Measurements from ENCODE around the gene CFAP99. TPM values are rescaled to one million over a fixed set of nuclear protein-coding genes. Genes with fewer than 3 reads are reported as not detected.
A peak's percentile ranks its signal among the peaks of the same experiment; 100 is the strongest.

CFAP99 gene
- total and polyA plus RNA-seq, 2 of the 4 experiments (the other 2 are of a cell fraction) = not detected

DNA sequence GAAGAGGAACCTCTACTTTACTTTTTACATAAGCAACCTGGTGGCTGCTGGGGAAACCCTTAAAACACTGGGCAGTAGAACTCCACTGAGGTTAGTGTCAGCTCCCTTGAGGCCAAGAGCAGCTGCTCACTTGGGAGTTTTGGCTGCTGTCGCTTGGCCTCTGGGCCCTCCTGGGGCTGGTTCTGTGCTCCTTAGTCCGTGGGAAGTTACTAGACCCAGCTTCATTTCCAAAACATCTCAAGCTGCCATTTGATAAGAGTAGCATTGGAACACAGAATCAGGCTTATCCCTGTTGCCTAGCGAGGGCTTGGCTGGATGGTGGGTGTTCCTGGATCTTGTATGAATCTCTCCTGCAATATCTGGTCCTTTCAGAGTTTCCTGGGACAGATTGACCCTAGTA lies 76.2 kb downstream of the CFAP99 start:
- Histone ChIP-seq H3K9ac (ENCODE audit: low read depth, low read length) (no peak overlapping the region), H3K27ac (ENCODE audit: insufficient read depth, low read length) (0 out of 2 replicates have a peak overlapping the region, but pooled peaks have one; percentile 33), H3K4me1 (ENCODE audit: control insufficient read depth, insufficient read depth, low read length) (peaks cover 2% of the 10 kb centered on the region), H2AK9ac (replicated peaks; ENCODE audit: low read depth, low read length, poor library complexity) (peak overlapping the region; percentile 55), H2BK5ac (ENCODE audit: low read depth, low read length, poor library complexity, severe bottlenecking) (peak overlapping the region; percentile 36), H3K9me3 (ENCODE audit: control insufficient read depth, insufficient read depth, low read length) (no peaks in the 10 kb centered on the region), H3K9me1 (ENCODE audit: insufficient read depth, low read length) (peaks cover 22% of the 10 kb centered on the region), H4K8ac (ENCODE audit: low read depth in 2 of 2, low read length in 2 of 2) (no peak overlapping the region), H2AK5ac (ENCODE audit: low read depth, low read length) (no peak overlapping the region), H2BK120ac (ENCODE audit: low read depth, low read length) (no peak overlapping the region), H3K14ac (replicated peaks; ENCODE audit: low read depth, low read length) (peak overlapping the region; percentile 12), H3K4ac (ENCODE audit: low read depth, low read length) (no peak overlapping the region), H4K20me1 (ENCODE audit: insufficient read depth, low read length) (peaks cover 47% of the 10 kb centered on the region), H3K36me3 (ENCODE audit: control insufficient read depth, insufficient read depth, low read length) (peaks cover 52% of the 10 kb centered on the region), H2AFZ (replicated peaks; ENCODE audit: low read length, poor library complexity) (no peak overlapping the region), H4K5ac (ENCODE audit: low read depth, low read length) (no peak overlapping the region), H3K4me3 (ENCODE audit: insufficient read depth, low read depth, low read length) (no peak overlapping the region), H2BK20ac (ENCODE audit: low read depth, low read length) (no peak overlapping the region), H3K4me2 (ENCODE audit: low read depth, low read length) (no peak overlapping the region), H2BK15ac (ENCODE audit: low read depth, low read length) (no peak overlapping the region), H3K23ac (ENCODE audit: low read depth, low read length) (0 out of 2 replicates have a peak overlapping the region, but pooled peaks have one; percentile 36), H3K27me3 (ENCODE audit: control insufficient read depth, insufficient read depth, low read length) (no peaks in the 10 kb centered on the region), H4K91ac (ENCODE audit: insufficient read depth, low read depth, low read length) (no peak overlapping the region), H3K18ac (ENCODE audit: low read depth, low read length) (no peak overlapping the region), H3K79me1 (ENCODE audit: low read depth in 1 of 2, low read length in 2 of 2) (peaks cover 41 to 72% of the 10 kb centered on the region in 2 experiments), H3K56ac (ENCODE audit: extremely low read depth, insufficient read depth, low read length) (0 out of 2 replicates have a peak overlapping the region, but pooled peaks have one; percentile 1)
- ChIA-PET POLR2A (ENCODE audit: unreplicated experiment) (no interaction called here), CTCF (no interaction called here)
- TF ChIP-seq FOS (IDR thresholded peaks at IDR 0.05; ENCODE audit: low read depth, low read length) (no peak), NFE2L2 (IDR thresholded peaks at IDR 0.05; ENCODE audit: low read depth, low read length) (no peak), ELK1 (IDR thresholded peaks at IDR 0.05; ENCODE audit: borderline replicate concordance, low read depth, low read length) (no peak), SMC3 (IDR thresholded peaks at IDR 0.05; ENCODE audit: low read depth, low read length) (no peak), RAD21 (IDR thresholded peaks at IDR 0.05; ENCODE audit: low read length) (no peak), CEBPB (IDR thresholded peaks at IDR 0.05; ENCODE audit: low read depth, low read length) (no peak), BHLHE40 (IDR thresholded peaks at IDR 0.05; ENCODE audit: low read depth, low read length) (no peak), CTCF (conservative IDR thresholded peaks at IDR 0.05; ENCODE audit: low read depth, low read length) (no peak), MAZ (IDR thresholded peaks at IDR 0.05; ENCODE audit: borderline replicate concordance, low read depth, low read length) (no peak), MXI1 (IDR thresholded peaks at IDR 0.05; ENCODE audit: borderline replicate concordance, low read depth, low read length) (no peak), POLR2A (IDR thresholded peaks at IDR 0.05; ENCODE audit: low read depth, low read length) (no peak)
- in situ Hi-C loops (cut with MboI; ENCODE audit: low sequenced_read_pairs) = no loop called here
- WGBS, 2 experiments (ENCODE audit: extremely low coverage in 2 of 2, insufficient read length in 1 of 2) = no CpG with 5 or more reads among the region's 3 CpGs
- intact Hi-C loops (cut with micrococcal nuclease) = no loop called here
- dilution Hi-C loops (cut with HindIII; ENCODE audit: low sequenced_read_pairs, unreplicated experiment) = no loop called here
- BruUV-seq (replicated peaks) = no TSS peak
- DNase-seq = no peak
- ATAC-seq (ENCODE audit: low read depth) = no peak

All from IMR-90 (cell line).